GM19035 (cell line): Measurements from ENCODE around the gene ABTB2.

Experiments
- ATAC-seq: cut with Tn5 transposase; IDR thresholded peaks from one replicate; pipeline ENCODE4 v1.9.1; 2021; ENCODE audit not compliant: unreplicated experiment

Gene ABTB2

DNA sequence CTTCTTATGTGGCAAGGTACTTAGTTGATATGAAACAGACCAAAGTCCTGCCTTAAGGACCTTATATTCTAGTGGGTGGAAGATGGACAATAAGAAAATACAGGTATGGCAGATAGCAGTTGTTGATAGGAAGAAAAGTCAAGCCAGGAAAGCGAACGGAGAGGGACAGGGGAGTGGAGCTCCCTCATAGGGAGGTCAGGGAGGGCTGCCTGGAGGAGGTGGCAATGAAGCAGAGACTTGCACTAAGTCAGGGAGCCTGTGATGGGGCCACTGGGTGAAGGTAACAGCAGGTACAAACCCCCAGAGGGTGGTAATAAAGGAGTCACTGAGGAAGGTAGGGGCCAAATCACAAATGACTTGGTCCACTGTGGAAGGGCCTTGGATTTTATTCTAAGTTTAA lies 65.3 kb downstream of the ABTB2 start:
- no peak for ATAC-seq

DNA sequence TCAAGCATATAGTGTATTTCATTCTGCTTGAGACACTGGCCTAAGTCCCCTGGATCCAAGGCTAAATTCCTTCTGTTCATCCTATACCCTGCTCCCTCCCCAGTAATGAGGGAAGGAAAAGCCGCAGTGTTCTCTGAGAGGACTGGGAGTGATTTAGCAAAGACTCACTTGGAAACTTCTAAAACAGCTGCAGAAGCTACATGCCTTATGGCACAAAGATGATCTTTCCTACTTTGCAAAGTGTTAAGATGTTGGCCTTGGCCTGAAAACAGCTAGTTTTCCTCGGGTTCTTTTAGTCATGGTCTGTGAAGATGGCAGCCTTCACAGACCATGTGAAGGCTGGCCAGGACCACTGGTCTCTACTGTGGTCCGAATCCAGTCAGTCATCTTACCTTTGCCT lies 65.7 kb downstream of the ABTB2 start:
- ATAC-seq = no peak

DNA sequence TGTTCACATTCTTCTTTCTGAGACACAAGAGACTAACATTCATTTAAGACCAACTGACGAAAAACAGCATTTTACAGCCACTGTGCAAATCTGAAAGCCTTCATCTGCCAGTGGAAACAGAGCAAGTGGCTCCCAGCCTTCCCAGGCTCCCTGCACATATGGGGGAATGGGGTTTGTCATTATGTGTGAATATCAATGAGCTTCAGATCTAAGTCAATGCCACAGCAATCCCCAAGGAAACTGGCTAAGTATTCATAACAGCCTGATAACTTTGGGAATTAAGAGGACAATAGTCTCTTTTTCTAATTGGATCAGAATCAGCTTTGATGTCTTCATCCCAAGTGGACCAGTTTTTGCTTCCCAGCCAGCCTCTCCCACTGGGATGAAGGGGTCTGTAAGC lies 66.9 kb downstream of the ABTB2 start:
- no peak for ATAC-seq

DNA sequence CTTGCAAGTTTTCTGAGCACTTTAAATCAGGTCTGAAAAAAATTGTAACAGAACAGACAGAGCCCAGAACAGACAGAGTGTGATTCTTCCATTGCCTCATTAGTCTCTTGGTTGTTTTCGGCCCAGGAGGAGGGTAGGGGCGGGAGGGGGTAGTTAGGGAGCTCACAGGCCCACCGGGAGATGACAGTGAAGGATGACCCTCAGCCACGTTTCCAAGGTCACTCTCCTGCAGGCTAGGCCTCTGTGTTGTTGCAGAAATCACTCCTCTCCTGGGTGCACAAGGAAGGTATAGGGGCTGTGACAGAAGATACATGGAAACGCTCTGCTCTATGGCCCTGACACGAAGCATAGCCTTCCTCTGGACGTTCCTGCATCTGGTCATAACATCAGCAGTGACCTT lies 69.3 kb downstream of the ABTB2 start:
- no peak for ATAC-seq

DNA sequence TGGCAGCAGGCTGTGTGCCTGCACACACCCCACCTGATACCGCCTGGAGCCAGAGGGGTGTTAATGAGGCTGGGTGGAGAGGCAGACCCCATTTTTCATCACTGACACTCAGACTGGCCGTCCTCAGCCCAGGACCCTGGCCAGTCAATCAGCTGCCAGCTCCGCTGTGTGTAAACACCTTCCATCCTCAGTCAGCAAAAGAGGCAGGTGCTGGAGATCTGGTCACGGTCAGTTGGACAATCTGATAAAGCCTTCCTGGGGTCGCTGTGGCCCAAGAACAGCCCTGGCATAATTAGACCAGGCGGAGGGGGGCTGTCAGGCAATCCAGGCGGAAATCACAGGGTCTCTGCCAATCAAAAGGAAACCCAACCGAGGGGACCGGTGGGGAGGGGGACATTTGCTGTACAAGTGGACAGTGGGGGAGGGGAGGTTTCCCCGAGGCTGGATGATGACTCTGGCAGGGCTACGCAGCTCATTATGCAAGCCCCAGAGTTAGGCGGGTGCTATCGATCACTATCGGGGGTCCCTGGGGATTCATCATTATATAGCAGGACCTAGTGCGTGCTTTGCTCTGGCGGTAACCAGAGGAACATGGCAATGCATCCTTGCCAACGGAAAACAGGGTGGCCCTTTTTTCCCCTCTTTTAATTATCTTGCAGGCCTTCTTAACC lies 72.9 kb downstream of the ABTB2 start:
- no peak for ATAC-seq

DNA sequence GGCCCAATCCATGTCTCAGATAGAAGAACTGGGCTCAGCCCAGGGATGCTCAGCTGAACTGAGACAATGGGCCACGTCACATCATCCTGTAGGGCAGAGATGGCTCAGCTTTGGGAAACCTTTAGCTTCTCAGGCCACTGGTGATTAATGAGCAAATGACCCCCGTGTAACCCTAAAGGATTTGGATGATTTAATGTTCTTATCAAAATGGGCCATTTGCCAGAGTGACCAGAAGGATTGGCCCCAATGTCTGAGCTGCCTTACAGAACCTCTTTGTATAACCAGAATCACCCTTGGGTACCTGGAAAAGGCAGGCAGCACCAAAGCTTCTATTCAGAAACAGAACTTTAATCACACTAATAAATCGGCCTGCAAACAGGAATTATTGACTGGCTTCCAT lies 73.7 kb downstream of the ABTB2 start:
- ATAC-seq = no peak

DNA sequence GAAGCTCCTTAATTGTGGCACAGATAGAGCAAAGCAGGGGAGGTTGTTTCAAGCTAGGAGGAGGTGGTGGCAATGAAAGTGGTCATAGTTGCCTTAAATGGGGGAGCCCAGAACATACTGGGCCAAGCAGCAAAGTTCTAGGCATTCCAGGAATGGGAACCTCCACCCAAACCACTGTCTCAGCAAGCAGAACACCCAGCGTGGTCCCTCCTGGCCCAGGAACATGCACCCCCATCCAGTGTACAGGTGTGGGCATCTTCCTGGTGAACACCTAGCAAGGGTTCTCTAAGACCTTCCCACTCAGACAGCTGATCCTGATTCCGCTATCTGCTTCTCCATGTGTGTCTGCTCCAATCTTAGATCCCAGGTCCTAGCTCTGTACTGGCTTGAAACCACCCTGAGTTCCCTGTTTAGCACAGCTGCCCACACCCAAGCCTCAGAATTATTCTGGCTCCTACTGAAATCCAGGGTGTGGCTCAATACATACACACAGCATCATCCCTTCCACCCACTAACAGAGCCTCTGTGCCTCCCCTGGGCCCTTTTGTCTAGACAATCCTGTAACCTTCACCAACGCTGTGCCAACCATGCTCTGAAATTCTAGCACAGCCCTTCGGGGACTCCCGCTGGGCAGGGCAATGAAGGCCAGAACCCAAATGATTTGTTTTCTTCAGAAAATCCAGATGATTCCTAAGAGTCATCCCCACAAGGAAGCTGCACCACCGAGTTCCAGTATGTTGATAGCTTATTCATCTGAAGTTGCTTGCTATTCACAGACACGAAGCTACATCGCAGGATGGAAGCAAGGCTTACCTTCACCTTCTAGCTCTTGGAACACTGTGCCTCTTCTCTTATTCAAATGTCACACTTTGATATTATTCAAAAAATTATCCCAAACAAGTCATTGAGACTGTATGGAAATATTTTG lies 76.6 kb downstream of the ABTB2 start:
- no peak for ATAC-seq

DNA sequence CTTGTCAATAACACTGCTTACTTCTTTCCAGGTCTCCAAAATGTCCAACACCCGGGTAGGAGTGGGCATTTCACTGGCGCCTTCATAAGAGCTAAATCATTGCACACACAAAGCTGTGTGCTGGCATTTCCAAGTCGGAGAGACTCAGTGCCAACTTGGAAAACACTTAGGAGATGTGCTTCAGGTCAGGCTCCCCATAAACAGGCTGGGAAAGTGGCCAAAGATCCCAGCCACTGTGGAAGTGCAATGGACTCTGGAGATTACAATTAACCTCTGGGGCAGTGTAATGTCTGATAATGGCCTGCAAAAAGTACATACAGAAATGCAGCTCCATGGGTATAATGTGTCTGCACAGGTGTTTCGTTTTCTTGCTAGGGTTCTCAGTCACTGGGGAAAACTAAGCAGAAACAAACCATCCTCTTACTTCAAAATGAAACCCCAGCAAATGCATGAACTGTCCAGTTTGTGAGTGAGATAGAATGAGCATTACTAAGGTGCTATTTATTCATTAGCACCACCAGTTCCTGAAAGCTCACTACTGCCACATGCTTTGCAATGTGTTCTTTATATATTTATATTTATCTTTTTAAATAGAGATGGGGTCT lies 79.0 kb downstream of the ABTB2 start:
- ATAC-seq = peak; percentile 75

DNA sequence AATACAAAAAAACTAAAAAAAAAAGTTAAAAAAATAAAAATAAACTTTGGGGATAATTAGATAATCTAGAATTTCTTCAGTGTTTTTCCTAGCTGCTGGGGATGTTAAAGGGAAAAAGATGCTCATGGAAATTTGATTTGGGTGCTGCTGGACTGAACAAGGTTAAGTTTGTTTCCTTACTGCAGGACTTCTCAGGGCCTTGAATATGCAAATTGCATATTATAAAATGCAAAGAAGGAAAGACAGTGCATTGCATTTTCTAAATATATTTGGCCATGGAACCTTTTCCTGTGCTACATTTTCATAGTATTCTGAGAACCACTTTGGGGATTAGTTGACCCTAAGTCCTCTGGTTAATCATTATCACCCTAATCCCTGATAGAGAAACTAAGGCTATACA lies 79.6 kb downstream of the ABTB2 start:
- no peak for ATAC-seq

DNA sequence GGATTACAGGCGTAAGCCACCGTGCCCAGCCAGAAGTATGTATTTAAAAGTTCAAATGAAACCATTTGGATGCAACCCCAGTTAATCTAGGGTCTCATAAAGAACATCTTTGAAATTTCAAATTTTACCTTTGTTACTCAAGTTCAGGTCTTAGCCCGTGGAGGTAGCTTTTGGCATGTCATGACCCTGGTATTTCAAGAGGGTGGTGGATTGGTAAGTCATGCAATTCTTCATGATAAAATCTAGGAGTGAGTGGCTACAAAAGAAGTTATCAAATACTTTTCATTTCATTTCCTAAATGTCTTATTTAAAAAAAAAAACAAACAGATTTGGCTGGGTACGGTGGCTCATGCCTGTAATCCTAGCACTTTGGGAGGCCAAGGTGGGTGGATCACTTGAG lies 80.6 kb downstream of the ABTB2 start:
- no peak for ATAC-seq

DNA sequence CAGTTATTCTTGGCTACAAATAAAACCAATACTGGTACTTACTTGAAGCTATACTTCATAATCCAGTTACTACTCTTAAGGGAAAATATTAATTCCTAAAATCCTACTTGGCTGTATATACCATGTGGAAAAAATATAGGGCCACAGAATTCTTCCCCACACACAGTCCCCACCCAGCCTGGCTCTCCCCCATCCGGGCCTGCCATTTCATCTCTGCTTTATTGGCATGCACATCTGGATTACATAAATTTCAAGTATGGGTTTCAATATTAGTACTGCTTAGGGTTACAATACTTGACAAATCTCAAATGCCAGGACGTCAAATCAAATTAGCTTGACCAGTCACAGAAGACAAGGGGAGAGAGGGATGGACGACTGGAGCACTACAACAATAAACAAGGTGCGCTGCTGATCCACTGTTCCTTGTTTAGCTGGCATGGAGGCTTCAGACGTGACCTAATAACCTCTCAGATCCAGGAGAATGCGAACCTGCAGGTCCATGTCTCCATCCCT lies 81.4 kb downstream of the ABTB2 start:
- ATAC-seq = no peak

DNA sequence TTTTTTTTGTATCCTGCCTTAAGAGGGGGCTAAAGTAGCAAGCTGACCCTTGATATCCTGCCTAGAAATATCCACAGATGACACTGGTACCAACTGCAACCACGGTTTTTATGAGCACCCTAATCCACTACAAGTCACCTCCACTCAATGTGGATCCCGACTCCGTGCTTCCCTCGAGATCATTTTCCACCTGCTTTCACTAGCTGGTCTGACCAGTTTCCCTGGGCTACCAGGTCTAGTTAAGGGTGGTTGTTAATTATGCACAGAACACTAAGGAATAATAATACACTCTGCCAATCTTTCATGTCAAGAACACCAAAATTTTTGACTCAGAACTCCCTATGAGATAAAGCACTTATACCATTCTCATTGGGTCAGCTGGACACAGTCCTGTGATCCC lies 82.3 kb downstream of the ABTB2 start:
- no peak for ATAC-seq

DNA sequence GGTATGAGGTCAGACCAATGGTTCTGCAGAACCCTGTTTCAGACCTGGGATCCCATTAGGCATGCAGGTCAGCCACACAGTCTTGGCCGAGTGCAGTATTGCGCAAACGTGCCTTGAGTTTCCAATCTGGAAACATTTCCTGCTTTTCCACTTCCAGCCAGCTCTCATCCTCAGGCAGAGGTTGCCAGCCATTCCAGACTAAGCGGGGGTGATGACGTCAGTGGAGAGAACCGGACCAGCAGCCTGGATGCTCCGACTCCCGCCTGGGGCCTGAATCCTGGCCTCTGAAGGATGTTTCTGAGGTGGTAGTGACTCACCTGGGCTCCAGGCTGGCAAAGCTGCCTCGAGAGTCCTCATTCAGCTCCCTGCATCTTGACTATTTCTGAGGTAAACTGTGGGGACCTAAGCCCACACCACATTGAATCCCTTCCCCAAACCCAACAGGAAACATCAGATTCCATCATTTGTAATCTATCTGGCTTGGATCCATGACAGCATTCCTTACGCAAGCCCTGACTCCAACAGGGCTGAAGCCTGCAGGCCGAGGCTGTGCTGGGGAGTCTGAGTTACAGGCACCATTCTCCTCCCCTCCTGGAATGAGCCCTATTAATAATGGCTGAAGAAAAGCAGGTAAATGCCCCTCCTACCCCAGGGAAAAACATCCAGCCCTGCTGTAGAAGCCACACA lies 83.0 kb downstream of the ABTB2 start:
- ATAC-seq = no peak

DNA sequence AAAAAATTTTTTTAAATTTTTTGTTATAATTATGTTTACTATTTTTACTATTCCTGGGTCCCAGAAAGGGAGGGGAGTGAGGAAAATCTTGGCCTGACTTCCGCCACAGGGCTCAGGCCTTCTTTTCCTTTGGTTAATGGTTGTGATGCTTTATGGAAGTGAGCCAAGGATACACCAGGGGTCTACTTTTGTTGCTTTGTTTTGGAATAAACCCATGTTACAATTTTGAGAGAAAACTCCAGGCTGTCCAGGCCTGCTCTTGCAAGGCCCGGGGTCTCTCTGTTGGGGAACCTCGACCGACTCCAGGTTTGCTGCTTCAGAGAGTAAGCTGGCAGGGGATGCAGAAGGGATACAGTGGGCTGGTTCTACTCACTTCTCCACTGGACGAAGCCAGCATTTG lies 84.7 kb downstream of the ABTB2 start:
- no peak for ATAC-seq

DNA sequence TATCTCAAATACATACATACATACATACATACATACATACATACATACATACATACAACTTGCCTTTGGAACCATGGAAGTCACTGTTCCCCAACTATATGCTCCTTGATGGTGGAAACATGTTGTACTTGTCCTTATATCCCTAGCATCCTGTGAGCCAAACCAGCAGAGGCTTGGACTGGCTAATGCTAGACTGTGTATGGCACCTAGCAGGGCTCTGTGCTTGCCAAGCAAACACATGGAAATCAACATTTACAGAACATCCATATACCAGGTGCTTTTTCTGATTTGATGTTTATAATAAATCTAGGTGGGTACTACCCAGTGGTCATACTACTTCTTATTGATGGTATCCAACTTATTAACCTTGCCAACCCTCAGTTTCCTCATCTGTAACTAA lies 86.1 kb downstream of the ABTB2 start:
- ATAC-seq = no peak

DNA sequence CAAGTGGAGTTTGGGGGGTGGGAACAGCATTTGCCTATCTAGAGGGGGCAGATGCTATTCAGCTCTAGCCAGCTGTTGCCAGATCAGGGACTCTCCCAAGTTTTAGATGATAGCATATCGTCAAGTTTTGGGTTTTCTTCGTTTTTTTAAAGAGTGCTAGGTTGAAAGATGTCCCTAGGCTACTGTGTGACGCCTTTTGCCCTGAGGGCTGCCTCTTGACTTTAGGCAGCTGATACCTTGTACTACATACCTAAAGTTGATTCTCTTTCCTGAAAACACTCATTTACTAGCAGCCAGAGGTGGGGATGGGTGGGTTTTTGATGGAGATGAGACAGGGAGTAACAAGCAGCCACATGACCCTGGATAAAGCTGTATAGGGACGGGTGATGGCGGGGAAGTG lies 87.1 kb downstream of the ABTB2 start:
- no peak for ATAC-seq

DNA sequence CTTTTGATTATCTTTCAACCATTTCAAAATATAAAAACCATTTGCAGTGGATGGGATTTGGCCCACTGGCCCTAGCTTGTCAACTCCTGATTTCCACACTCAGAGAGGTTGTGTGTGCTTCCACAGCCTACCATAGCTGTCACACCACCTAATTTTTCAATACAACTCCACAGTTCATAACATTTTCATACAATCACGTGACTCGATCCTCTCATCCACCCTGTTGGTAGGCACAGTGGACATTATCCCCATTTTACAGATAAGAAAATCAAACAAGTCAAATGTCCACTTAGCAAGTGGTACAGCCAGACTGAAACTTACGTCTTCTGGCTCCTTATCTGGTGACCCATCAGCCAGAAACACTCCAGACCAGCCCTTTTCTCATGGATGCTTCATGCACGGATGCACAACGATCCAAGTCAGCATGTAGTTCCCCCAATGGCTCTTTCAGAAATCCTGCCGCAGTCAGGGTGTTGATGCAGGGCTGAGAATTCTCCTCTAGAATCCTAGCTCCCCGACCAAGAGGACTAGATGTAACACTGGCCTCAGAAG lies 88.0 kb downstream of the ABTB2 start:
- no peak for ATAC-seq

DNA sequence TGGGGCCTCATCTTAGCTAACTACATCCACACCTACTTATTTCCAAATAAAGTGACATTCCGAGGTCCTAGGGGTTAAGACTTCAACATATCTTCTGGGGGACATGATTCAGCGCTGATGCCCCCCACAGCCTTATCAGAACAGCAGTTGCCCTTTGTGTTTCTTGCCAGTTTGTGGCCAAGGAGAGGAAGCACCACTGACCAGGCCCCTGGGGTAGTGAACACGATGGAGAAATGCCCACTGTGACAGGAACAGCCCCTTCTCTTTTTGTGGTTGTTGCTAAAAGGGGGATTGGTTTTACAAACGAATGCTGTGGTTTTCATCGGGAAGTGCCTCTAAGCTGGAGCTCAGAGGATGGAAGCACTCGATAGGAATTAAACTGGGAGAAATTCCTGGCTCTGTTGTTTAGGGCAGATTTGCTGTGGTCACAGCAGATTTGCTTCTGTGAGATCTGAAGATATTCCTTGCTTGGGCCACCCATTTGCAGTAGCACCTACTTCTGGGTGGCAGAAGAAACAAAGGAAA lies 88.8 kb downstream of the ABTB2 start:
- no peak for ATAC-seq

DNA sequence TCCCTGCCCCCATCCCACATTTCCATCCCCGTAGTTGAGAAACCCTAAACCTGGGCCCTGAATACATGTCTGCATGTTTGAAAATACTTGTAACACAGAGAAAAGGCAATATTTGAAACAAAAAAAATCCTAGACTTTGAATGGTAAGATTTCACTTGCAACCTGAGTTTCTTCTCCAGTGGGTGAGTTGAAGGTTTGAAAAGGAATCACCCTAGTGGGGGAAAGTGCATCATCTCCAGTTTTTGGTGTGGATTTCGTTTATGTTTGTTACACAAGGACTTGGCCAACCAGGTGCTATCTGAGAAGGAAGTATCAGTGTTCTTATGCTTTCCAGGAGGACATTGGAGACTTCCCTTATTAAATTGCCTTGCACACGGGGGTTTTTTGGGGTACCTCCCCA lies 90.4 kb downstream of the ABTB2 start:
- ATAC-seq = no peak

DNA sequence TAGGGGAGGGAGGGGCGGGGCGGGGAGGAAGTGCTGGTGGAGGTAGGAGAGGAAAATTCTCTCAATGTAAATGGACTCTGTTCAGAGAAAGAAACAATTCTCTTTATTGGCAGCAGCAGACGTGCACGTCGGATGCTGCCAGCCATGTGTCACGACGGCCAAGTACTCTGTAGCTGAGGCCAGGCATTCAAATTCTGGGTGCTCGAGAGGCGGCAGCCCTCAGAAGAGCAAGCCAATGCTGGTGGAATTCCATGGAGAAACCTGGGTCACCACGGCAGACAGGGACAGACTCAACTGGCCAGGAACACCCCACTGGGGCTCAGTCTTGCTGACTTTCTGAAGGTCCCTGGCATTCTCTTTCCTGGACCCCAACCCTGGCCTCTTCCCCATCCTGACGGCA lies 90.8 kb downstream of the ABTB2 start:
- ATAC-seq = no peak
